DND-41 (cell line): Measurements from ENCODE around the gene HIC1.
A peak's percentile ranks its signal among the peaks of the same experiment; 100 is the strongest.

Experiments used
- EZH2 ChIP-seq: IDR thresholded peaks from 3 replicates; pipeline ENCODE4 v1.6.1; 2012; ENCODE audit warnings: borderline replicate concordance, low read depth, mild to moderate bottlenecking, moderate library complexity, low read length, inconsistent platforms; ENCODE audit not compliant: severe bottlenecking
- TF ChIP-seq, protein P1 (sequence below): IDR thresholded peaks from 2 replicates; pipeline ENCODE4 v1.5.1; 2012; ENCODE audit warnings: borderline replicate concordance, low read length, moderate library complexity, mild to moderate bottlenecking; ENCODE audit not compliant: poor library complexity, severe bottlenecking; ENCODE audit errors: extremely low read depth

DNA sequence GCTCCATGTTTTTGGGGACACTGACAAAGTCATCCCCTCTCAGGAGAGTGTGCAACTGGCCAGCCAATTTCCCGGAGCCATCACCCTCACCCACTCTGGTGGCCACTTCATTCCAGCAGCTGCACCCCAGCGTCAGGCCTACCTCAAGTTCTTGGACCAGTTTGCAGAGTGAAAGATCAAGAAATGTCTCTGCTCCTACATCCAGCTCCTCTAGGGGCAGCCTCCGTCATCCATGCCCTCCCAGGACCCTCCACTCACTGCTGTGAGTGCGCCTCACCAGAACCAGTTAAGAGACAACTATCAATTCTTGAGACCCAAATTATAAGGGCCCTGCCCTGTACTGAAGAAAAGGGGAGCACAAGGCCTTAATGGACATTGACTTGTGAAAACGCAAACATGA lies 12.0 kb upstream of the HIC1 start:
- no peak for TF ChIP-seq EZH2
- TF ChIP-seq, protein P1, sequence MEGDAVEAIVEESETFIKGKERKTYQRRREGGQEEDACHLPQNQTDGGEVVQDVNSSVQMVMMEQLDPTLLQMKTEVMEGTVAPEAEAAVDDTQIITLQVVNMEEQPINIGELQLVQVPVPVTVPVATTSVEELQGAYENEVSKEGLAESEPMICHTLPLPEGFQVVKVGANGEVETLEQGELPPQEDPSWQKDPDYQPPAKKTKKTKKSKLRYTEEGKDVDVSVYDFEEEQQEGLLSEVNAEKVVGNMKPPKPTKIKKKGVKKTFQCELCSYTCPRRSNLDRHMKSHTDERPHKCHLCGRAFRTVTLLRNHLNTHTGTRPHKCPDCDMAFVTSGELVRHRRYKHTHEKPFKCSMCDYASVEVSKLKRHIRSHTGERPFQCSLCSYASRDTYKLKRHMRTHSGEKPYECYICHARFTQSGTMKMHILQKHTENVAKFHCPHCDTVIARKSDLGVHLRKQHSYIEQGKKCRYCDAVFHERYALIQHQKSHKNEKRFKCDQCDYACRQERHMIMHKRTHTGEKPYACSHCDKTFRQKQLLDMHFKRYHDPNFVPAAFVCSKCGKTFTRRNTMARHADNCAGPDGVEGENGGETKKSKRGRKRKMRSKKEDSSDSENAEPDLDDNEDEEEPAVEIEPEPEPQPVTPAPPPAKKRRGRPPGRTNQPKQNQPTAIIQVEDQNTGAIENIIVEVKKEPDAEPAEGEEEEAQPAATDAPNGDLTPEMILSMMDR: peak; percentile 6
